ENCODE data around the gene FNIP2. TPM values are rescaled to one million over a fixed set of nuclear protein-coding genes. Genes with fewer than 3 reads are reported as not detected.
A peak's percentile ranks its signal among the peaks of the same experiment; 100 is the strongest.

FNIP2 gene
- polyA plus RNA-seq, 1 of the 3 experiments (the other 2 are of a cell fraction): 0.97 TPM

- no peaks in the 10 kb centered on the region for H3K9me3 ChIP-seq
- POLR2A ChIA-PET: interaction anchor here (1.0 kb wide), 1 partner anchor 115 kb away, joined by 3 read pairs; no protein-coding TSS in a partner anchor
- peak; percentile 41 for DNase-seq
- H3K27me3 ChIP-seq (ENCODE audit: insufficient read depth): no peaks in the 10 kb centered on the region
- WGBS (ENCODE audit: low lambda C conversion rate): 44% methylated on average over 7 of the region's 7 CpGs
- H3K4me1 ChIP-seq (ENCODE audit: control insufficient read depth in 1 of 2, insufficient read depth in 2 of 2, low read depth in 1 of 2, low read length in 1 of 2): no peaks in the 10 kb centered on the region
- no peak overlapping the region for H3K4me3 ChIP-seq (ENCODE audit: low read depth in 2 of 2, low read length in 1 of 2)
- H2AFZ ChIP-seq (ENCODE audit: low read depth): no peak overlapping the region
- CTCF ChIA-PET: interaction anchor here (0.6 to 2.9 kb wide), 40 partner anchors 10 to 604 kb away, joined by 3 to 16 read pairs (median 4); no protein-coding TSS in a partner anchor
- H4K20me1 ChIP-seq (ENCODE audit: insufficient read depth): no peaks in the 10 kb centered on the region
- H3K9me2 ChIP-seq: no peaks in the 10 kb centered on the region
- no peaks in the 10 kb centered on the region for H3K79me2 ChIP-seq (ENCODE audit: insufficient read depth)
- H3F3A ChIP-seq (replicated peaks; ENCODE audit: insufficient read depth): no peaks in the 10 kb centered on the region
- peak; percentile 58 for TF ChIP-seq SMC3 (IDR thresholded peaks at IDR 0.05; ENCODE audit: low read depth, low read length)
- TF ChIP-seq, protein P1, sequence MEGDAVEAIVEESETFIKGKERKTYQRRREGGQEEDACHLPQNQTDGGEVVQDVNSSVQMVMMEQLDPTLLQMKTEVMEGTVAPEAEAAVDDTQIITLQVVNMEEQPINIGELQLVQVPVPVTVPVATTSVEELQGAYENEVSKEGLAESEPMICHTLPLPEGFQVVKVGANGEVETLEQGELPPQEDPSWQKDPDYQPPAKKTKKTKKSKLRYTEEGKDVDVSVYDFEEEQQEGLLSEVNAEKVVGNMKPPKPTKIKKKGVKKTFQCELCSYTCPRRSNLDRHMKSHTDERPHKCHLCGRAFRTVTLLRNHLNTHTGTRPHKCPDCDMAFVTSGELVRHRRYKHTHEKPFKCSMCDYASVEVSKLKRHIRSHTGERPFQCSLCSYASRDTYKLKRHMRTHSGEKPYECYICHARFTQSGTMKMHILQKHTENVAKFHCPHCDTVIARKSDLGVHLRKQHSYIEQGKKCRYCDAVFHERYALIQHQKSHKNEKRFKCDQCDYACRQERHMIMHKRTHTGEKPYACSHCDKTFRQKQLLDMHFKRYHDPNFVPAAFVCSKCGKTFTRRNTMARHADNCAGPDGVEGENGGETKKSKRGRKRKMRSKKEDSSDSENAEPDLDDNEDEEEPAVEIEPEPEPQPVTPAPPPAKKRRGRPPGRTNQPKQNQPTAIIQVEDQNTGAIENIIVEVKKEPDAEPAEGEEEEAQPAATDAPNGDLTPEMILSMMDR (IDR thresholded peaks at IDR 0.05): peak; percentile 84
- TF ChIP-seq NRF1 (IDR thresholded peaks at IDR 0.05; ENCODE audit: low read depth, low read length): no peak
- TF ChIP-seq CHD2 (IDR thresholded peaks at IDR 0.05; ENCODE audit: low read length, partially characterized antibody): no peak
- TF ChIP-seq, protein P2, sequence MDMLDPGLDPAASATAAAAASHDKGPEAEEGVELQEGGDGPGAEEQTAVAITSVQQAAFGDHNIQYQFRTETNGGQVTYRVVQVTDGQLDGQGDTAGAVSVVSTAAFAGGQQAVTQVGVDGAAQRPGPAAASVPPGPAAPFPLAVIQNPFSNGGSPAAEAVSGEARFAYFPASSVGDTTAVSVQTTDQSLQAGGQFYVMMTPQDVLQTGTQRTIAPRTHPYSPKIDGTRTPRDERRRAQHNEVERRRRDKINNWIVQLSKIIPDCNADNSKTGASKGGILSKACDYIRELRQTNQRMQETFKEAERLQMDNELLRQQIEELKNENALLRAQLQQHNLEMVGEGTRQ (IDR thresholded peaks at IDR 0.05; ENCODE audit: borderline replicate concordance, low read depth, low read length): no peak
- peak; percentile 69 for TF ChIP-seq RAD21 (IDR thresholded peaks at IDR 0.05; ENCODE audit: low read length)
- H3K36me3 ChIP-seq (replicated peaks in 1 of 2; ENCODE audit: control insufficient read depth in 1 of 2, insufficient read depth in 2 of 2, low read length in 1 of 2): peaks cover 3 to 7% of the 10 kb centered on the region in 2 experiments
- H3K4me2 ChIP-seq: no peak overlapping the region
- H3K27ac ChIP-seq (ENCODE audit: low read depth in 2 of 2, low read length in 1 of 2): no peak overlapping the region
- H3K9ac ChIP-seq: no peak overlapping the region
Observed at GRCh38 chr4:158850800-158851644, 82.2 kb downstream of the FNIP2 start.

DNA sequence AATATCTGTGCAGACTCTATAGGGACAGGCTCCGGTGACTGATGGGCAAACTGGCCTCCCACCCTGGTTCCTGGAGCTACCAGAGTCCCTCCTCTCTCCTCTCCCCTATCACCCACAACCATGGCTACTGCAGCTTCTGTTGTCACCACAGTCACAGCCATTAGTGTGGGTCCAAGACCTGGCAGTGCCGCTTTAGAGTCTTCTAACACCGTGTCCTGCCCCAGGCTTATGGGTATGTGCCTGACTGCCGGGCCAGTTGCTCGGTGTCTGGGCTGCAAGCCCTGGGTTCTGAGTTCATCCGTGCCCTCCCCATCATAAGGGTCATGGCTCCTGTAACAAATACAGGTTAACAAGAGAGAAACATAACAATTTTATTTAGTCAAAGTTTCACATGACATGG, 85.4 kb downstream of the FNIP2 start:
- WGBS (ENCODE audit: low lambda C conversion rate): 89% methylated on average over 6 of the region's 6 CpGs
- POLR2A ChIA-PET: no interaction called here

More for the DNA sequence above, 85.4 kb downstream of the FNIP2 start:
- peaks cover 8% of the 10 kb centered on the region for H3F3A ChIP-seq (replicated peaks; ENCODE audit: insufficient read depth)
- peaks cover 3 to 9% of the 10 kb centered on the region in 2 experiments for H3K36me3 ChIP-seq (replicated peaks in 1 of 2; ENCODE audit: control insufficient read depth in 1 of 2, insufficient read depth in 2 of 2, low read length in 1 of 2)
- H3K27me3 ChIP-seq (ENCODE audit: insufficient read depth): no peaks in the 10 kb centered on the region
- no peak overlapping the region for H3K9ac ChIP-seq
- H3K4me1 ChIP-seq (ENCODE audit: control insufficient read depth in 1 of 2, insufficient read depth in 2 of 2, low read depth in 1 of 2, low read length in 1 of 2): peaks cover 0 to 11% of the 10 kb centered on the region in 2 experiments; a peak in 2 of 4 replicates
- H3K4me2 ChIP-seq: no peak overlapping the region
- no peak overlapping the region for H2AFZ ChIP-seq (ENCODE audit: low read depth)
- DNase-seq: no peak
- no peaks in the 10 kb centered on the region for H3K79me2 ChIP-seq (ENCODE audit: insufficient read depth)
- no peaks in the 10 kb centered on the region for H3K9me2 ChIP-seq
- H3K9me3 ChIP-seq: no peaks in the 10 kb centered on the region
- H3K27ac ChIP-seq (ENCODE audit: low read depth in 2 of 2, low read length in 1 of 2): no peak overlapping the region
- TF ChIP-seq, protein P2 (IDR thresholded peaks at IDR 0.05; ENCODE audit: borderline replicate concordance, low read depth, low read length): no peak
- TF ChIP-seq FOSL2 (IDR thresholded peaks at IDR 0.05; ENCODE audit: borderline replicate concordance, low read depth) (no peak), REST (IDR thresholded peaks at IDR 0.05; ENCODE audit: low read depth, low read length) (no peak), IRF3 (IDR thresholded peaks at IDR 0.05; ENCODE audit: low read depth, low read length) (no peak), RCOR1 (IDR thresholded peaks at IDR 0.05; ENCODE audit: low read length) (no peak), GATA2 (CRISPR knock-in tag; IDR thresholded peaks at IDR 0.05) (no peak), NRF1 (IDR thresholded peaks at IDR 0.05; ENCODE audit: low read depth, low read length) (no peak), RXRA (IDR thresholded peaks at IDR 0.05; ENCODE audit: borderline replicate concordance, low read depth) (no peak), ELF1 (IDR thresholded peaks at IDR 0.05) (no peak)
- TF ChIP-seq, protein P1 (IDR thresholded peaks at IDR 0.05): no peak
- no peak overlapping the region for H3K4me3 ChIP-seq (ENCODE audit: low read depth in 2 of 2, low read length in 1 of 2)
- CTCF ChIA-PET: interaction anchor here (1.0 to 1.2 kb wide), 2 partner anchors 124 to 357 kb away, joined by 3 to 4 read pairs; no protein-coding TSS in a partner anchor
- no peaks in the 10 kb centered on the region for H4K20me1 ChIP-seq (ENCODE audit: insufficient read depth)

All from SK-N-SH (cell line).